Duodenal mucosa (tissue), 2 donors: ENCODE data around the gene GIGYF1.

ENCODE experiments used
- H3K27ac ChIP-seq: one replicate; pipeline ENCODE4 v1.7.0; 2013; ENCODE audit warnings: low read depth, low read length
- H3K27me3 ChIP-seq, 2 donors: one replicate each; pipeline ENCODE4 v1.7.0; 2013; ENCODE audit warnings: low read length in 2 of 2, control low read depth in 1 of 2; ENCODE audit not compliant: insufficient read depth in 2 of 2, control insufficient read depth in 1 of 2
- H3K36me3 ChIP-seq, 2 donors: one replicate each; pipeline ENCODE4 v1.7.0; 2013; ENCODE audit warnings: low read length in 2 of 2, control low read depth in 1 of 2; ENCODE audit not compliant: insufficient read depth in 2 of 2, control insufficient read depth in 1 of 2
- H3K4me1 ChIP-seq, 2 donors: one replicate each; pipeline ENCODE4 v1.7.0; 2013; ENCODE audit warnings: low read length in 2 of 2, control low read depth in 1 of 2; ENCODE audit not compliant: insufficient read depth in 2 of 2, control insufficient read depth in 1 of 2
- H3K4me3 ChIP-seq, 2 donors: one replicate each; pipeline ENCODE4 v1.7.0; 2013; ENCODE audit warnings: low read length in 2 of 2, low read depth in 1 of 2
- H3K9ac ChIP-seq, 2 donors: one replicate each; pipeline ENCODE4 v1.7.0; 2013; ENCODE audit warnings: low read length in 2 of 2, low read depth in 1 of 2
- H3K9me3 ChIP-seq, 2 donors: one replicate each; pipeline ENCODE4 v1.7.0; 2013; ENCODE audit warnings: low read length in 2 of 2, control low read depth in 1 of 2; ENCODE audit not compliant: control insufficient read depth in 1 of 2

GIGYF1 gene

GRCh38 chr7:100692578-100692961, 1.5 kb downstream of the GIGYF1 start:
- no peaks in the 10 kb centered on the region for H3K9me3 ChIP-seq
- no peaks in the 10 kb centered on the region for H3K27me3 ChIP-seq
- peaks cover 0 to 23% of the 10 kb centered on the region in 2 donors for H3K36me3 ChIP-seq
- H3K27ac ChIP-seq: no peak overlapping the region
- H3K4me3 ChIP-seq: peak overlapping the region; percentile 74 to 80
- H3K9ac ChIP-seq: peak overlapping the region; percentile 56 to 70
- peaks cover 17 to 24% of the 10 kb centered on the region in 2 donors for H3K4me1 ChIP-seq

DNA sequence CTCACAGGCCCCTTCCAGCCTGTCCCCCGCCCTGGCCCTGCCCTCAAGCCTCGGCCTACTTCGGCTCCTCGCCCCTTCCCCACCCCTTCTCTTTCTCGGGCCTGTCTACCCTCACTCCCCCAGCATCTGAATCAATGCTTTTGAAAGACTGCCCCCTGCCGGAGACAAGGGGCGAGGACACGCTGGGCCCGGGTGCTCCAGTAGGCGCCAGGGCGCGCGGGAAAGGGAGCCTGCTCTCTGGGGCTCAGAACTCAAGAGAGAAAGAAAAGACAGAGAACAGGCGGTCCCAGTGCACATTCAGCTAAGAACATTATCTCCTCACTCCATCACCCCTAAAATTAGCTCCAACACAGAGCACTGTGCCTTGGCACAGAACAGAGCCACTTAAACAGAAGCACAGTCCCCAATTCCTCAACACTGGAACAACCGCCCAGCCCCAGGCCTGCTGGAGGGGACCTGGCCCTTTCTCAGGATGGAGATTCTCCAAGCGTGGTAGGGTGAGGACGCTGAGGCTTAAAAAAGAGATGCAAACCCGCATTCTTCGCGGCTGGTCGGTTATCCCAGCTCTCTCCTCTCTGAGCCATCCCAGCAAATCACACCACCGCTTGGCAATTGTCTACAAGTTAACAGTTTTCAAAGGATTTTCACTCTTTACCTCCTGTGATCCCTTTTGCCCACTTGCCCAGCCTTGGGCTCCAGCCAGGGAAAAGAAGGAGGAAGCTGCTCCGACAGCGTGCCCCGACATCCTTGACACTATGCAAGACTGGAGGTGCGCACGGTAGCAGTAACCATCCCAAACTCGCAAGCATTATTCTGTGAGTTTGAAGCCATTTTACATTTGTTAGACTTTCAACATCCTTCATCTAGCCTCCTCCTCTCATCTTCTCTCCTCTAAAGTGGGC, 2.1 kb downstream of the GIGYF1 start:
- H3K4me3 ChIP-seq: peak overlapping the region; percentile 31 to 80
- no peak overlapping the region for H3K27ac ChIP-seq
- H3K36me3 ChIP-seq: peaks cover 0 to 29% of the 10 kb centered on the region in 2 donors
- H3K9ac ChIP-seq: peak overlapping the region; percentile 25 to 56
- no peaks in the 10 kb centered on the region for H3K9me3 ChIP-seq
- H3K4me1 ChIP-seq: peaks cover 17 to 24% of the 10 kb centered on the region in 2 donors
- H3K27me3 ChIP-seq: no peaks in the 10 kb centered on the region

DNA sequence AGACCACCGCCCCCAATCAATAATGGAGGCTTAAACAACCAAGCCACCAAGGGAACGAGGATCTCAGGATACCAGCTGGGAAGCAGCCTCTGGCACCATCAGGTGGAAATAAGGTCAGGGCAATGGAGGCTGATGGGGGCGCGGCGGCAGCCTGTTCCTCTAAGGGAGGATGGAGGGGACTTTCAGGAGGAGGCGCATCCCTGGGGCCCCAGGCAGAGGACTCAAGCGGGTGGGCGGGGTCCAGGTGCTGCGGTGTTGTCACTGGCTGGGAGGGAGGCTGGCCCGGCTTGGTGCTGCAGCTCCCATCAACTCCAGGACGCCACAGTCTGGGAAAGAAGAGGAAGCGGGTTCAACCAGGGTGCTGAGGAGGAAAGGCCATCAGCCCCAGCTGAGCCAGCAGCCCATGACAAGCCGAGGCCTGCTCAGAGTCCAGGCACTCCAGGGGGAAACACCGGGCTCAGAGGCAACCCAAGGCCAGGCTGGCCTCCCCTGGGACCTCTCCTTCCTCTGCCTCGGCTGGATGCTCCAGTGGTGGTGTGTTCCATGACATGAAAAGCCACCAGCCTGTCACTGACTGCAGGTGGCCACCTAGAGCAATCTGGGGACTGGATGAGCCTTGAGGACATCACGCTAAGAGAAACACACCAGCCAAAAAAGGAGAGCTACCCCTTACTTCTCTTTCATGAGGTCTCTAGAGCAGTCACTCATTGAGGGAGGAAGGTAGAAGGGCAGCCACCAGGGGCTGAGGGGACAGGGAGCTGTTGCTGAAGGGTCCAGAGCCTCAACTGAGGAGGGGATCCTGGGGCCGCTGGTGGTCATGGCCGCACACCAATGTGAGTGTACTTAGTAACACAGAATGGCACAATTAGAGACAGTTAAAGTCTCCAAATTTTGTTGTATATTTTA, 4.6 kb downstream of the GIGYF1 start:
- Histone ChIP-seq H3K27ac (no peak overlapping the region), H3K27me3 (no peaks in the 10 kb centered on the region), H3K9ac (no peak overlapping the region), H3K4me1 (peaks cover 17 to 24% of the 10 kb centered on the region in 2 donors), H3K9me3 (no peaks in the 10 kb centered on the region), H3K36me3 (peaks cover 16 to 50% of the 10 kb centered on the region in 2 donors), H3K4me3 (no peak overlapping the region)

DNA sequence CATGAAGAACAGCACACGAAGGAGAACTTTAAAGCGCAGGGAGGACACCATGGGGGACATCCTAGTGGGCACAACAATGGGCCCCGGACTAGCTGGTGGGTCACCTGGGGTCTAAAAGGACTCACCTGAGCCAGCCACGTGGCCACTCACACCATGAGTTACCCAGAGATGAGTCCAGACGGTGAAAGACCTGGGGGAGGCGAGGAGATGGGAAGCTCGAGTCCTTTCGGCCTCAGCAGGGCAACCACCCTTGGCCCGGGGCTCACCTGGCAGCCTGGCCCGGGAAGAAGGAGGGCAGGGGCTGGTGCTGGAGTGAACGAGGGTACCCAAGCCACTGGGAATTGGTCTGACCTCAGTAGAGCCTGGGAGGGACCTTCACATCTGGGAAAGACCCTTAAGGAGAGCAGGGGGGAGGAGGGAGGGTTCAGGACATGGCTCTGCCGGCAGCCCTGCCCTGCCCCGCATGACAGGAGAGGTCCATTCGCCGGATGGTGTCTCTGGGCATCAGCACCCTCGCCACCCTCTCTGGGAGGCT, 5.7 kb downstream of the GIGYF1 start:
- H3K4me3 ChIP-seq: no peak overlapping the region
- H3K9me3 ChIP-seq: no peaks in the 10 kb centered on the region
- H3K27ac ChIP-seq: no peak overlapping the region
- no peak overlapping the region for H3K9ac ChIP-seq
- no peaks in the 10 kb centered on the region for H3K27me3 ChIP-seq
- H3K4me1 ChIP-seq: peaks cover 17 to 24% of the 10 kb centered on the region in 2 donors
- H3K36me3 ChIP-seq: peaks cover 20 to 60% of the 10 kb centered on the region in 2 donors

DNA sequence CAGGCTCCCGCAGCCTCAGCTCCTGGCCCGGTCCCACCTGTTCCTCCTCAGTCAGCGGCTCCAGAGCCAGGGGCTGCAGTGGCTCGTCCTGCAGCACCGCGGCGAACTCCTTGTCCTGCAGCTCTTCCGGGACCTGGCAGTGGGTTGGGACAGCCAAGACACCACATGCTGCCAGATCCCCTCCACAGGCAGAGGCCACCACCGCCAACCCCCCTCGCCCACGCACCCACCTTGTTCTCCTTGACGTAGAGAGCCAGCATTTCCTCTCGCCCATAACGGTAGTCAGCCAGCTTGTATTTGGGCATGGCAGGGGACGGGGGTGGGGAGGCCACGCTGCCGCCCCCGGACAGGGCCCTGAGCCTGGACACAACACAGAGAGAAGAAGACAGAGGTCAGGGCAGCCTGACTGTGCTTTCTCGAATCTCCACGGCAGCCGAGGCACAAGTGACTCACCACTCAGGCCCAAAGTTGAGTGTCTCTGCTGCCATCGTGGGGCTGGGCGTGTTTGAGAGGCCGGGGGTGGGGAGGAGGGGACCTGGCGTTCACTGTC, 6.2 kb downstream of the GIGYF1 start:
- Histone ChIP-seq H3K4me1 (peaks cover 15 to 19% of the 10 kb centered on the region in 2 donors), H3K9ac (no peak overlapping the region), H3K36me3 (peaks cover 20 to 65% of the 10 kb centered on the region in 2 donors), H3K4me3 (no peak overlapping the region), H3K27ac (no peak overlapping the region), H3K9me3 (no peaks in the 10 kb centered on the region), H3K27me3 (no peaks in the 10 kb centered on the region)

DNA sequence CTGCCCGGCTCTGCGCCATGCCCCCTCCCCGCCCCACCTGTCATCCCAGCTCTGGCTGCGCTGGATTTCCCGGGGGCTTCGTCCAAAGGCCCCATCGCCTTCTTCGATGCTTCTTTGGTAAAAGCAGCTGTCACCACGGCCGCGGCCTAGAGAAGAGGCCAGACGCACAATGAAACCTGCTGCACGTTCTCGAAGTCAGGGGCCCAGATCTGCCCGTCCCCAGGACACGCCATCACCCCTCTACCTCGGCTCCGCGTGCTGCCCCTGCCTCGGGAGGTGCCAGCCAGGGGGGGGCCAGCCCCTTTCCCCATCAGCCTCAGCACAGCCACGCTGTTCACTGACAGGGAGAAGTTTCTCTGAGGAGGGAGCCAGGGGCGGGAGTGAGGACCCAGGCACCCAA, 6.8 kb downstream of the GIGYF1 start:
- Histone ChIP-seq H3K4me3 (no peak overlapping the region), H3K4me1 (peaks cover 9 to 14% of the 10 kb centered on the region in 2 donors), H3K27ac (no peak overlapping the region), H3K9me3 (no peaks in the 10 kb centered on the region), H3K36me3 (peaks cover 20 to 71% of the 10 kb centered on the region in 2 donors), H3K27me3 (no peaks in the 10 kb centered on the region), H3K9ac (no peak overlapping the region)

DNA sequence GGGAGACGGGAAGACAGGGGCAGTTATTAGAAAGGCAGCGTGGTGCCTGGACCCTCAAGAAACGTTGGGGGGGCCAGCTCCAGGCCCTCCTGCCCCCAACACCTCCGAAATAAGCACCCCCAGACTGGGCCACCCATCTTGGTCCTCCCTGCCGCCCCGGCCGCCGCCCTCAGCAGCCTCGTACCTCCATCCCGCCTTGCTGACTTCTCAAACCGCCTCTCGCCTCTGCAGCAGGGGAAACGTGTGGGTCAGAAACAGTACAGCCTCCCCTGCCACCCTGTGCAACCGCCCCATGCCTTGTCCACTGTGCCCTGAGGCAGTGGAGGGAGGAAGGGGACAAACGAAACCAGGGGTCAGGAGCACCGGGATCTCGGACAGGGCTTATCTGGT, 7.2 kb downstream of the GIGYF1 start:
- H3K36me3 ChIP-seq: peaks cover 20 to 75% of the 10 kb centered on the region in 2 donors
- no peak overlapping the region for H3K27ac ChIP-seq
- no peak overlapping the region for H3K9ac ChIP-seq
- no peak overlapping the region for H3K4me3 ChIP-seq
- peaks cover 5 to 9% of the 10 kb centered on the region in 2 donors for H3K4me1 ChIP-seq
- H3K27me3 ChIP-seq: no peaks in the 10 kb centered on the region
- no peaks in the 10 kb centered on the region for H3K9me3 ChIP-seq

- Histone ChIP-seq H3K9me3 (no peaks in the 10 kb centered on the region), H3K27ac (no peak overlapping the region), H3K27me3 (no peaks in the 10 kb centered on the region), H3K9ac (no peak overlapping the region), H3K4me1 (peaks cover 4% of the 10 kb centered on the region in 2 donors), H3K4me3 (no peak overlapping the region), H3K36me3 (peaks cover 20 to 80% of the 10 kb centered on the region in 2 donors)
Measured at GRCh38 chr7:100686201-100686821, 7.7 kb downstream of the GIGYF1 start.

DNA sequence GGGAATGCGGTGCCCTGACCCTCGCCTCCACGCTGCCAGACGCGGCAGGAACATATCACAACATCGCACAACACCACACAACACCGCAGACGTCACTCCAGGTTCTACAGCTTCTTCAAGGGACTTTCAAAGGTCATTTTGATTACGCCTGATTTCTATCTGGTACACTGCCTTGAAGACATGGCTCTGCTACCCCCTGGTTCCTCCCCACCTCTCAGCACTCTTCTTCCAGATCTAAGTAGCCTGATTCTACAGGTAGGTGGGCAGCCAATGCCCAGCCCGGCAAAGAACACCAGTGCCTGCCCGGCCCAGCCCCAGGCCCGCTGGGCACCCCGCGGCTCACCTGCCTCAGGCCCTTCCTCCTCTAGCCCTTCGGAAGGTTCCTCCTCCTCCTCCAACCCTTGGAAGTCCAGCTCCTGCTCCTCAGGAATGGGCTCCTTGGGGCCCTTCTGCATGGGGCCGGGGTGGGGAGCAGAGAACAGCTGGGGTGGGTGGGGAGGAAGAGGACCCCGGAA, 8.4 kb downstream of the GIGYF1 start:
- Histone ChIP-seq H3K4me3 (no peak overlapping the region), H3K27me3 (no peaks in the 10 kb centered on the region), H3K36me3 (peaks cover 20 to 83% of the 10 kb centered on the region in 2 donors), H3K9ac (no peak overlapping the region), H3K4me1 (no peaks in the 10 kb centered on the region), H3K9me3 (no peaks in the 10 kb centered on the region), H3K27ac (no peak overlapping the region)
